Measurements from ENCODE around the gene NTRK2.

- no peak for TF ChIP-seq REST (IDR thresholded peaks at IDR 0.05)
- TF ChIP-seq CTCF (IDR thresholded peaks at IDR 0.05; ENCODE audit: low read depth, low read length, missing input control), result no peak
- TF ChIP-seq EGR1 (IDR thresholded peaks at IDR 0.05; ENCODE audit: low read depth in 2 of 2), result no peak
- TF ChIP-seq JUND (IDR thresholded peaks at IDR 0.05), result no peak
- no peak for TF ChIP-seq NR2F2 (IDR thresholded peaks at IDR 0.05)
- no peak for TF ChIP-seq ZBTB33 (IDR thresholded peaks at IDR 0.05)
- no peak for TF ChIP-seq TAF1 (conservative IDR thresholded peaks at IDR 0.05)
- TF ChIP-seq YY1 (IDR thresholded peaks at IDR 0.05), result no peak
- TF ChIP-seq RAD21 (IDR thresholded peaks at IDR 0.05), result no peak
- TF ChIP-seq MAX (IDR thresholded peaks at IDR 0.05), result no peak
- no peak for TF ChIP-seq ATF3 (IDR thresholded peaks at IDR 0.05)
- no peak for TF ChIP-seq FOXA2 (IDR thresholded peaks at IDR 0.05)
- TF ChIP-seq FOXA1 (IDR thresholded peaks at IDR 0.05), result no peak
Measured at GRCh38 chr9:84871983-84872382, 202.5 kb downstream of the NTRK2 start.
